Measurements from ENCODE around the gene SYNGR2.

SYNGR2 gene

GRCh38 chr17:78123258-78123929 lies 45.0 kb upstream of the SYNGR2 start:
- no peaks in the 10 kb centered on the region for H3K9me3 ChIP-seq (ENCODE audit: control insufficient read depth, insufficient read depth, low read depth, low read length)
- CTCF ChIA-PET: interaction anchor here (0.6 to 3.3 kb wide), 4 partner anchors 11 to 1017 kb away, joined by 3 to 10 read pairs (median 4); no protein-coding TSS in a partner anchor
- no peak overlapping the region for H3K27ac ChIP-seq (ENCODE audit: extremely low read depth, low read depth, low read length)
- H3K36me3 ChIP-seq (ENCODE audit: control insufficient read depth in 2 of 2, insufficient read depth in 1 of 2, low read length in 2 of 2): peaks cover 7 to 21% of the 10 kb centered on the region in 2 experiments; a peak in 2 of 3 replicates
- peaks cover 6% of the 10 kb centered on the region; the same call in 1 of the 2 replicates for H3K4me1 ChIP-seq (ENCODE audit: control insufficient read depth, insufficient read depth, low read length)
- POLR2A ChIA-PET: no interaction called here
- TF ChIP-seq ZNF571 (tag by site-specific recombination; IDR thresholded peaks at IDR 0.05) (no peak), ZNF473 (tag by site-specific recombination; IDR thresholded peaks at IDR 0.05) (no peak), ZBTB17 (tag by site-specific recombination; IDR thresholded peaks at IDR 0.05) (0 out of 2 replicates have a peak, but pooled peaks have one; percentile 33), ZSCAN16 (tag by site-specific recombination; IDR thresholded peaks at IDR 0.05) (no peak), ZNF561 (tag by site-specific recombination; IDR thresholded peaks at IDR 0.05; ENCODE audit: borderline replicate concordance) (no peak), ZNF514 (tag by site-specific recombination; IDR thresholded peaks at IDR 0.05) (no peak), ZNF146 (tag by site-specific recombination; IDR thresholded peaks at IDR 0.05) (no peak), ZFHX2 (tag by site-specific recombination; conservative IDR thresholded peaks at IDR 0.05) (peak; percentile 100), KLF1 (tag by site-specific recombination; IDR thresholded peaks at IDR 0.05) (peak; percentile 83), KLF9 (tag by site-specific recombination; IDR thresholded peaks at IDR 0.05; ENCODE audit: low read depth) (no peak), ZNF529 (tag by site-specific recombination; IDR thresholded peaks at IDR 0.05; ENCODE audit: insufficient replicate concordance) (no peak), TRIM28 (IDR thresholded peaks at IDR 0.05; ENCODE audit: borderline replicate concordance, low read length) (no peak), ZBTB20 (tag by site-specific recombination; IDR thresholded peaks at IDR 0.05) (no peak), EGR2 (tag by site-specific recombination; IDR thresholded peaks at IDR 0.05; ENCODE audit: low read depth) (peak; percentile 100), ZNF37A (tag by site-specific recombination; IDR thresholded peaks at IDR 0.05) (no peak), ZNF670 (tag by site-specific recombination; IDR thresholded peaks at IDR 0.05; ENCODE audit: low read depth) (no peak), KLF8 (tag by site-specific recombination; IDR thresholded peaks at IDR 0.05) (0 out of 2 replicates have a peak, but pooled peaks have one; percentile 23), ZNF248 (tag by site-specific recombination; IDR thresholded peaks at IDR 0.05) (no peak), ZEB2 (tag by site-specific recombination; IDR thresholded peaks at IDR 0.05) (no peak; the same call in 1 of the 2 replicates), ZNF707 (tag by site-specific recombination; IDR thresholded peaks at IDR 0.05) (no peak), ZNF501 (tag by site-specific recombination; IDR thresholded peaks at IDR 0.05) (no peak), ZNF366 (tag by site-specific recombination; conservative IDR thresholded peaks at IDR 0.05) (peak; percentile 99), YY2 (tag by site-specific recombination; IDR thresholded peaks at IDR 0.05) (no peak), ZNF664 (tag by site-specific recombination; IDR thresholded peaks at IDR 0.05) (no peak)
- TF ChIP-seq, protein P1, sequence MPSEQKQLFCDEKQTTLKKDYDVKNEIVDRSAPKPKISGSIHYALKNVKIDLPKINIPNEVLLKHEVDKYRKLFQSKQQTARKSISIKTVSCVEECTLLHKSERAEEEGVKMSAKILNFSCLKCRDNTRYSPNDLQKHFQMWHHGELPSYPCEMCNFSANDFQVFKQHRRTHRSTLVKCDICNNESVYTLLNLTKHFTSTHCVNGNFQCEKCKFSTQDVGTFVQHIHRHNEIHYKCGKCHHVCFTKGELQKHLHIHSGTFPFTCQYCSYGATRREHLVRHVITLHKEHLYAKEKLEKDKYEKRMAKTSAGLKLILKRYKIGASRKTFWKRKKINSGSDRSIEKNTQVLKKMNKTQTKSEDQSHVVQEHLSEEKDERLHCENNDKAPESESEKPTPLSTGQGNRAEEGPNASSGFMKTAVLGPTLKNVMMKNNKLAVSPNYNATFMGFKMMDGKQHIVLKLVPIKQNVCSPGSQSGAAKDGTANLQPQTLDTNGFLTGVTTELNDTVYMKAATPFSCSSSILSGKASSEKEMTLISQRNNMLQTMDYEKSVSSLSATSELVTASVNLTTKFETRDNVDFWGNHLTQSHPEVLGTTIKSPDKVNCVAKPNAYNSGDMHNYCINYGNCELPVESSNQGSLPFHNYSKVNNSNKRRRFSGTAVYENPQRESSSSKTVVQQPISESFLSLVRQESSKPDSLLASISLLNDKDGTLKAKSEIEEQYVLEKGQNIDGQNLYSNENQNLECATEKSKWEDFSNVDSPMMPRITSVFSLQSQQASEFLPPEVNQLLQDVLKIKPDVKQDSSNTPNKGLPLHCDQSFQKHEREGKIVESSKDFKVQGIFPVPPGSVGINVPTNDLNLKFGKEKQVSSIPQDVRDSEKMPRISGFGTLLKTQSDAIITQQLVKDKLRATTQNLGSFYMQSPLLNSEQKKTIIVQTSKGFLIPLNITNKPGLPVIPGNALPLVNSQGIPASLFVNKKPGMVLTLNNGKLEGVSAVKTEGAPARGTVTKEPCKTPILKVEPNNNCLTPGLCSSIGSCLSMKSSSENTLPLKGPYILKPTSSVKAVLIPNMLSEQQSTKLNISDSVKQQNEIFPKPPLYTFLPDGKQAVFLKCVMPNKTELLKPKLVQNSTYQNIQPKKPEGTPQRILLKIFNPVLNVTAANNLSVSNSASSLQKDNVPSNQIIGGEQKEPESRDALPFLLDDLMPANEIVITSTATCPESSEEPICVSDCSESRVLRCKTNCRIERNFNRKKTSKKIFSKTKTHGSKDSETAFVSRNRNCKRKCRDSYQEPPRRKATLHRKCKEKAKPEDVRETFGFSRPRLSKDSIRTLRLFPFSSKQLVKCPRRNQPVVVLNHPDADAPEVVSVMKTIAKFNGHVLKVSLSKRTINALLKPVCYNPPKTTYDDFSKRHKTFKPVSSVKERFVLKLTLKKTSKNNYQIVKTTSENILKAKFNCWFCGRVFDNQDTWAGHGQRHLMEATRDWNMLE (tag by site-specific recombination; conservative IDR thresholded peaks at IDR 0.05; ENCODE audit: low read depth): no peak
- TF ChIP-seq, protein P2, sequence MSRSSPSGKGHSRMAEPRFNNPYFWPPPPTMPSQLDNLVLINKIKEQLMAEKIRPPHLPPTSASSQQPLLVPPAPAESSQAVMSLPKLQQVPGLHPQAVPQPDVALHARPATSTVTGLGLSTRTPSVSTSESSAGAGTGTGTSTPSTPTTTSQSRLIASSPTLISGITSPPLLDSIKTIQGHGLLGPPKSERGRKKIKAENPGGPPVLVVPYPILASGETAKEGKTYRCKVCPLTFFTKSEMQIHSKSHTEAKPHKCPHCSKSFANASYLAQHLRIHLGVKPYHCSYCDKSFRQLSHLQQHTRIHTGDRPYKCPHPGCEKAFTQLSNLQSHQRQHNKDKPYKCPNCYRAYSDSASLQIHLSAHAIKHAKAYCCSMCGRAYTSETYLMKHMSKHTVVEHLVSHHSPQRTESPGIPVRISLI (tag by site-specific recombination; IDR thresholded peaks at IDR 0.05): no peak
- H3K4me3 ChIP-seq (ENCODE audit: low read depth, low read length): no peak overlapping the region

Measured in HEK293 (cell line).